HepG2 (cell line): ENCODE data around the gene CBX7. TPM values are rescaled to one million over a fixed set of nuclear protein-coding genes. Genes with fewer than 3 reads are reported as not detected.

Source experiments
- GTF2F1 ChIP-seq: fragments of 150-350 bp; IDR thresholded peaks from 2 replicates; pipeline ENCODE4 v1.6.1; 2014; ENCODE audit warnings: low read length
- RARG ChIP-seq: sonication (generic); formaldehyde crosslinking; IDR thresholded peaks from 2 replicates; pipeline ENCODE4 v1.4.0; 2020; ENCODE audit warnings: low read depth, mild to moderate bottlenecking, missing genetic modification reagents
- SALL1 ChIP-seq: sonication (generic); formaldehyde crosslinking; IDR thresholded peaks from 2 replicates; pipeline ENCODE4 v1.8.0; 2022; ENCODE audit warnings: mild to moderate bottlenecking, missing genetic modification reagents
- SNAI1 ChIP-seq: sonication (generic); formaldehyde crosslinking; IDR thresholded peaks from 2 replicates; pipeline ENCODE4 v1.5.0; 2020; ENCODE audit warnings: mild to moderate bottlenecking, missing genetic modification reagents, borderline replicate concordance
- SOX13 ChIP-seq, 3 experiments: fragments of 450-650 bp in 1 of 3; sonication (generic) in 1 of 3; formaldehyde crosslinking in 1 of 3; IDR thresholded peaks in 2 of 3; conservative IDR thresholded peaks in 1 of 3; 2 replicates each; pipeline versions ENCODE4 v1.5.0 to v1.6.1; 2016 to 2020; ENCODE audit warnings: antibody characterized with exemption in 1 of 3, mild to moderate bottlenecking in 1 of 3, missing compliant biosample characterization in 1 of 3, missing genetic modification reagents in 1 of 3, moderate library complexity in 1 of 3
- TEAD3 ChIP-seq: optimal IDR thresholded peaks from 2 replicates; pipeline ENCODE3; 2016; ENCODE audit warnings: borderline replicate concordance
- ZFP91 ChIP-seq: sonication (generic); formaldehyde crosslinking; IDR thresholded peaks from 2 replicates; pipeline ENCODE4 v1.9.0; 2022; ENCODE audit warnings: missing genetic modification reagents, mild to moderate bottlenecking, borderline replicate concordance
- ZNF777 ChIP-seq: sonication (generic); formaldehyde crosslinking; IDR thresholded peaks from 2 replicates; pipeline ENCODE4 v1.4.0; 2020; ENCODE audit warnings: missing genetic modification reagents
- ZSCAN20 ChIP-seq: sonication (generic); formaldehyde crosslinking; IDR thresholded peaks from 2 replicates; pipeline ENCODE4 v1.4.0; 2020; ENCODE audit warnings: missing genetic modification reagents, mild to moderate bottlenecking, borderline replicate concordance
- polyA plus RNA-seq, 8 experiments: library from polyadenylated mRNA; depleted of rRNA in 3 of 8; stranded (reverse) in 7 of 8; unstranded in 1 of 8; fragments of >200 nt; fragmentation: Illumina TruSeq in 4 of 8; extraction: Trizol in 4 of 8; gene quantifications; 2 replicates each; pipeline versions ENCODE4 v1.2.1 to v1.2.3, GENCODE V29; 2011 to 2016; ENCODE audit warnings: low read depth in 4 of 8, missing spikeins in 1 of 8, mixed read lengths in 1 of 8; ENCODE audit not compliant: insufficient read depth in 1 of 8
- total RNA-seq, 5 experiments: library from RNA; depleted of rRNA; stranded (reverse); fragments of >200 nt; fragmentation: Illumina TruSeq; extraction: Trizol; gene quantifications; 2 replicates each; pipeline ENCODE4 v1.2.3, GENCODE V29; 2016; ENCODE audit warnings: low read depth in 1 of 5
- TF ChIP-seq, protein P1 (sequence below): sonication (generic); formaldehyde crosslinking; IDR thresholded peaks from 2 replicates; pipeline ENCODE4 v1.4.0; 2020; ENCODE audit warnings: mild to moderate bottlenecking, missing genetic modification reagents
- TF ChIP-seq, protein P2 (sequence below): IDR thresholded peaks from 2 replicates; pipeline ENCODE4 v1.6.1; 2016; ENCODE audit warnings: control low read depth
- TF ChIP-seq, protein P3 (sequence below): sonication (generic); formaldehyde crosslinking; IDR thresholded peaks from 2 replicates; pipeline ENCODE4 v1.9.0; 2021; ENCODE audit warnings: missing genetic modification reagents, borderline replicate concordance

CBX7 gene
- total and polyA plus RNA-seq, 2 of the 13 experiments (the other 11 are each of a cell fraction or from before 2014, with no cell fraction given): 0.35 to 4.9 TPM

GRCh38 chr22:39135092-39135896, 17.2 kb downstream of the CBX7 start (continued):
- no peak for TF ChIP-seq RARG (CRISPR knock-in tag)
- peak; percentile 28 for TF ChIP-seq TEAD3 (CRISPR knock-in tag)
- TF ChIP-seq ZSCAN20 (CRISPR knock-in tag): no peak
- no peak for TF ChIP-seq SOX13 (IDR thresholded peaks at IDR 0.05)
- TF ChIP-seq SOX13 (CRISPR knock-in tag; conservative IDR thresholded peaks at IDR 0.05 in 1 of 2, IDR thresholded peaks at IDR 0.05 in 1 of 2): no peak
- no peak for TF ChIP-seq SNAI1
- TF ChIP-seq, protein P1, sequence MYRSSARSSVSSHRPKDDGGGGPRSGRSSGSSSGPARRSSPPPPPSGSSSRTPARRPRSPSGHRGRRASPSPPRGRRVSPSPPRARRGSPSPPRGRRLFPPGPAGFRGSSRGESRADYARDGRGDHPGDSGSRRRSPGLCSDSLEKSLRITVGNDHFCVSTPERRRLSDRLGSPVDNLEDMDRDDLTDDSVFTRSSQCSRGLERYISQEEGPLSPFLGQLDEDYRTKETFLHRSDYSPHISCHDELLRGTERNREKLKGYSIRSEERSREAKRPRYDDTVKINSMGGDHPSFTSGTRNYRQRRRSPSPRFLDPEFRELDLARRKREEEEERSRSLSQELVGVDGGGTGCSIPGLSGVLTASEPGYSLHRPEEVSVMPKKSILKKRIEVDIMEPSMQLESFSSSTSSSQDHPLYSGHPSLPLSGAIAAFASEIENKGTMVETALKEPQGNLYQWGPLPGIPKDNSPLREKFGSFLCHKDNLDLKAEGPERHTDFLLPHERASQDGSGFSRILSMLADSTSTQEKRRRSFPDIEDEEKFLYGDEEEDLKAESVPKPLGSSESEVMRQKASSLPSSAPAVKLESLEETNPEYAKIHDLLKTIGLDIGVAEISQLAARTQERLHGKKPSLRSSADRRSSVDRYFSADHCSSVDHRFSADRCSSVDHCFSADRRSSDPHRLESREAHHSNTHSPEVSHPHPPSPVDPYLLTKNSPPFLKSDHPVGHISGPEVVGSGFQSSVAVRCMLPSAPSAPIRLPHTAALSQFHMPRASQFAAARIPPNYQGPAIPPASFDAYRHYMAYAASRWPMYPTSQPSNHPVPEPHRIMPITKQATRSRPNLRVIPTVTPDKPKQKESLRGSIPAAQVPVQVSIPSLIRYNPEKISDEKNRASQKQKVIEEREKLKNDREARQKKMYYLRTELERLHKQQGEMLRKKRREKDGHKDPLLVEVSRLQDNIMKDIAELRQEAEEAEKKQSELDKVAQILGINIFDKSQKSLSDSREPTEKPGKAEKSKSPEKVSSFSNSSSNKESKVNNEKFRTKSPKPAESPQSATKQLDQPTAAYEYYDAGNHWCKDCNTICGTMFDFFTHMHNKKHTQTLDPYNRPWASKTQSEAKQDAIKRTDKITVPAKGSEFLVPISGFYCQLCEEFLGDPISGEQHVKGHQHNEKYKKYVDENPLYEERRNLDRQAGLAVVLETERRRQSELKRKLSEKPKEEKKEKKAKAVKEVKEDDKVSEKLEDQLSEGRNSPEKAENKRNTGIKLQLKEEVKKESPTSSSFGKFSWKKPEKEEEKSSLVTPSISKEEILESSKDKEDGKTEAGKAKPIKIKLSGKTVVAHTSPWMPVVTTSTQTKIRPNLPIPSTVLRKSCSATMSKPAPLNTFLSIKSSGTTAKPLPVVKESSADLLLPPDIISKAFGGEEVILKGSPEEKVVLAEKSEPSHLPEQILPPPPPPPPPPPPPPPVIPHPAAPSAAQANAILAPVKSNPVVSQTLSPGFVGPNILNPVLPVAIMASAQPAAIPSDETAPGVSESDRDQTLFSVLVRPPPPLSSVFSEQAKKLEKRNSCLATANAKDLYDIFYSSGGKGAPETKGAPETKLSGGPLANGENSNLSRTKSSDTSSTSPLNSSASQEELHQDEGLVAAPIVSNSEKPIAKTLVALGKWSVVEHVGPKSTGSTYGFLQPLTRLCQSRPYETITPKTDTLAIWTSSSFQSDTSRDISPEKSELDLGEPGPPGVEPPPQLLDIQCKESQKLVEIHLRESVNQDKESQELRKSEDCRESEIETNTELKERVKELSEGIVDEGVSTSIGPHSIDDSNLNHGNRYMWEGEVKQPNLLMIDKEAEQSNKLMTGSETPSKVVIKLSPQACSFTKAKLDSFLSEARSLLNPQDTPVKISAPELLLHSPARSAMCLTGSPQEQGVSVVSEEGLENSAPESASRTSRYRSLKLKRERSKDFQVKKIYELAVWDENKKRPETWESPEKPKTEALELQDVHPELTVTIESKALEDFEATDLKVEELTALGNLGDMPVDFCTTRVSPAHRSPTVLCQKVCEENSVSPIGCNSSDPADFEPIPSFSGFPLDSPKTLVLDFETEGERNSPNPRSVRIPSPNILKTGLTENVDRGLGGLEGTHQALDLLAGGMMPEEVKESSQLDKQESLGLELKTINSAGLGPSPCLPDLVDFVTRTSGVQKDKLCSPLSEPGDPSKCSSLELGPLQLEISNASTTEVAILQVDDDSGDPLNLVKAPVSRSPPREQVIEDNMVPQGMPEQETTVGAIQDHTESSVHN (CRISPR knock-in tag): no peak
- TF ChIP-seq GTF2F1: no peak
- TF ChIP-seq, protein P2, sequence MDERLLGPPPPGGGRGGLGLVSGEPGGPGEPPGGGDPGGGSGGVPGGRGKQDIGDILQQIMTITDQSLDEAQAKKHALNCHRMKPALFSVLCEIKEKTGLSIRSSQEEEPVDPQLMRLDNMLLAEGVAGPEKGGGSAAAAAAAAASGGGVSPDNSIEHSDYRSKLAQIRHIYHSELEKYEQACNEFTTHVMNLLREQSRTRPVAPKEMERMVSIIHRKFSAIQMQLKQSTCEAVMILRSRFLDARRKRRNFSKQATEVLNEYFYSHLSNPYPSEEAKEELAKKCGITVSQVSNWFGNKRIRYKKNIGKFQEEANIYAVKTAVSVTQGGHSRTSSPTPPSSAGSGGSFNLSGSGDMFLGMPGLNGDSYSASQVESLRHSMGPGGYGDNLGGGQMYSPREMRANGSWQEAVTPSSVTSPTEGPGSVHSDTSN (CRISPR knock-in tag): no peak
- TF ChIP-seq, protein P3, sequence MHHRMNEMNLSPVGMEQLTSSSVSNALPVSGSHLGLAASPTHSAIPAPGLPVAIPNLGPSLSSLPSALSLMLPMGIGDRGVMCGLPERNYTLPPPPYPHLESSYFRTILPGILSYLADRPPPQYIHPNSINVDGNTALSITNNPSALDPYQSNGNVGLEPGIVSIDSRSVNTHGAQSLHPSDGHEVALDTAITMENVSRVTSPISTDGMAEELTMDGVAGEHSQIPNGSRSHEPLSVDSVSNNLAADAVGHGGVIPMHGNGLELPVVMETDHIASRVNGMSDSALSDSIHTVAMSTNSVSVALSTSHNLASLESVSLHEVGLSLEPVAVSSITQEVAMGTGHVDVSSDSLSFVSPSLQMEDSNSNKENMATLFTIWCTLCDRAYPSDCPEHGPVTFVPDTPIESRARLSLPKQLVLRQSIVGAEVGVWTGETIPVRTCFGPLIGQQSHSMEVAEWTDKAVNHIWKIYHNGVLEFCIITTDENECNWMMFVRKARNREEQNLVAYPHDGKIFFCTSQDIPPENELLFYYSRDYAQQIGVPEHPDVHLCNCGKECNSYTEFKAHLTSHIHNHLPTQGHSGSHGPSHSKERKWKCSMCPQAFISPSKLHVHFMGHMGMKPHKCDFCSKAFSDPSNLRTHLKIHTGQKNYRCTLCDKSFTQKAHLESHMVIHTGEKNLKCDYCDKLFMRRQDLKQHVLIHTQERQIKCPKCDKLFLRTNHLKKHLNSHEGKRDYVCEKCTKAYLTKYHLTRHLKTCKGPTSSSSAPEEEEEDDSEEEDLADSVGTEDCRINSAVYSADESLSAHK (CRISPR knock-in tag): no peak
- TF ChIP-seq SALL1: peak; percentile 10; the same call in 1 of the 2 replicates
- no peak for TF ChIP-seq ZNF777 (CRISPR knock-in tag)
- peak; percentile 41; the same call in 1 of the 2 replicates for TF ChIP-seq ZFP91 (CRISPR knock-in tag)
